Dermis blood vessel endothelial cell (primary cell): ENCODE data around the gene PRB3. TPM values are rescaled to one million over a fixed set of nuclear protein-coding genes. Genes with fewer than 3 reads are reported as not detected.

Source experiments
- DNase-seq: peaks from one replicate; pipeline ENCODE4 v3.0.0; 2010
- total RNA-seq: library from RNA; depleted of rRNA; stranded (reverse); fragments of >200 nt; gene quantifications from 2 replicates; pipeline ENCODE4 v1.2.3, GENCODE V29; 2014

Gene PRB3
- total RNA-seq = not detected in 2 replicates

- no peak for DNase-seq
Measured at GRCh38 chr12:11269607-11270006, at the start of gene PRB3. TSS of gene PRB3 (minus strand) at chr12:11269707. CDS start at chr12:11269669, 38 bp downstream.

GRCh38 chr12:11310336-11310735 lies 40.8 kb upstream of the PRB3 start, which contains the start of gene PRB4:
TSS of gene PRB4 (minus strand) at chr12:11310436. CDS start at chr12:11310398, 38 bp downstream.
- DNase-seq = no peak

GRCh38 chr12:11307143-11307542 lies 37.6 kb upstream of the PRB3 start:
- peak; percentile 0 for DNase-seq

- DNase-seq = no peak
Measured at GRCh38 chr12:11273449-11273848, 3.9 kb upstream of the PRB3 start.

- DNase-seq = no peak
Measured at GRCh38 chr12:11264501-11264900, 5.0 kb downstream of the PRB3 start.

- DNase-seq = no peak
Measured at GRCh38 chr12:11246489-11246888, 23.0 kb downstream of the PRB3 start.

- no peak for DNase-seq
Measured at GRCh38 chr12:11242656-11243055, 26.9 kb downstream of the PRB3 start.

- DNase-seq = no peak
Measured at GRCh38 chr12:11240348-11240930, 29.1 kb downstream of the PRB3 start.

- no peak for DNase-seq
Measured at GRCh38 chr12:11238275-11238674, 31.2 kb downstream of the PRB3 start.

GRCh38 chr12:11233532-11233931 lies 36.0 kb downstream of the PRB3 start:
- DNase-seq = no peak

- DNase-seq = peak; percentile 80
Measured at GRCh38 chr12:11228296-11228879, 41.1 kb downstream of the PRB3 start.

- no peak for DNase-seq
Measured at GRCh38 chr12:11227373-11227772, 42.1 kb downstream of the PRB3 start.

Other genes with a start within 250 kb of the PRB3 start
- 4.0 and 9.2 TPM in 2 replicates for gene TAS2R19, start 247.1 kb downstream of the PRB3 start, total RNA-seq
- 3.8 and 6.8 TPM in 2 replicates for gene TAS2R31, start 238.3 kb downstream of the PRB3 start, total RNA-seq
- 2.4 and 3.6 TPM in 2 replicates for gene TAS2R46, start 207.4 kb downstream of the PRB3 start, total RNA-seq
- 1.0 and 2.1 TPM in 2 replicates for gene TAS2R43, start 177.4 kb downstream of the PRB3 start, total RNA-seq
- 3.9 and 6.8 TPM in 2 replicates for gene TAS2R30, start 135.1 kb downstream of the PRB3 start, total RNA-seq
- 6.6 and 7.4 TPM in 2 replicates for gene SMIM10L1, start 98.5 kb downstream of the PRB3 start, total RNA-seq
- not detected in 2 replicates for gene TAS2R42, start 82.8 kb downstream of the PRB3 start, total RNA-seq
- gene PRB4, start 40.7 kb upstream of the PRB3 start, total RNA-seq = not detected in 2 replicates
- gene PRB2, start 125.9 kb upstream of the PRB3 start, total RNA-seq = not detected in 2 replicates